ENCODE measurements around the gene TMEM8B.

Gene TMEM8B

GRCh38 chr9:35811381-35812024, 17.5 kb upstream of the TMEM8B start:
- no peak for DNase-seq (ENCODE audit: low read depth)

- peak; percentile 74 for DNase-seq (ENCODE audit: low read depth)
These were observed 16.9 kb upstream of the TMEM8B start, which contains the start of gene SPAG8 for GRCh38 chr9:35812025-35812602. SPAG8 (minus strand) TSS chr9:35812262; CDS start chr9:35812147, 115 bp downstream.

- DNase-seq (ENCODE audit: low read depth), result no peak
These were observed 15.5 kb upstream of the TMEM8B start for GRCh38 chr9:35813434-35814105.

GRCh38 chr9:35814106-35814840, 14.8 kb upstream of the TMEM8B start:
- no peak for DNase-seq (ENCODE audit: low read depth)

GRCh38 chr9:35814841-35815543, 14.0 kb upstream of the TMEM8B start, which contains the start of gene HINT2:
HINT2 (minus strand) TSS chr9:35815042; CDS start chr9:35814979, 63 bp downstream.
- DNase-seq (ENCODE audit: low read depth), result peak; percentile 90

GRCh38 chr9:35816708-35817107, 12.3 kb upstream of the TMEM8B start:
- DNase-seq (ENCODE audit: low read depth), result no peak

- no peak for DNase-seq (ENCODE audit: low read depth)
These were observed 10.7 kb upstream of the TMEM8B start for GRCh38 chr9:35818341-35818740.

- no peak for DNase-seq (ENCODE audit: low read depth)
These were observed 9.0 kb upstream of the TMEM8B start for GRCh38 chr9:35820076-35820475.

GRCh38 chr9:35822926-35823325, 6.1 kb upstream of the TMEM8B start:
- DNase-seq (ENCODE audit: low read depth), result no peak

- no peak for DNase-seq (ENCODE audit: low read depth)
These were observed 2.8 kb upstream of the TMEM8B start for GRCh38 chr9:35826071-35826701.

- no peak for DNase-seq (ENCODE audit: low read depth)
These were observed 1.5 kb upstream of the TMEM8B start for GRCh38 chr9:35827486-35827885.

GRCh38 chr9:35828716-35829083, 328 bp upstream of the TMEM8B start, which contains the start of gene FAM221B:
FAM221B (minus strand) TSS chr9:35828732; CDS start chr9:35826161, 2,571 bp downstream.
- DNase-seq (ENCODE audit: low read depth), result no peak

GRCh38 chr9:35829764-35830096, 702 bp downstream of the TMEM8B start:
- DNase-seq (ENCODE audit: low read depth), result no peak

GRCh38 chr9:35831040-35831439, 2.0 kb downstream of the TMEM8B start:
- DNase-seq (ENCODE audit: low read depth), result no peak

- DNase-seq (ENCODE audit: low read depth), result no peak
These were observed 3.8 kb downstream of the TMEM8B start for GRCh38 chr9:35832814-35833213.

- no peak for DNase-seq (ENCODE audit: low read depth)
These were observed 5.5 kb downstream of the TMEM8B start for GRCh38 chr9:35834260-35835215.

GRCh38 chr9:35835216-35835632, 6.2 kb downstream of the TMEM8B start:
- DNase-seq (ENCODE audit: low read depth), result no peak

- no peak for DNase-seq (ENCODE audit: low read depth)
These were observed 6.7 kb downstream of the TMEM8B start for GRCh38 chr9:35835766-35836165.

- no peak for DNase-seq (ENCODE audit: low read depth)
These were observed 7.6 kb downstream of the TMEM8B start for GRCh38 chr9:35836595-35836994.

GRCh38 chr9:35839926-35840325, 10.9 kb downstream of the TMEM8B start:
- no peak for DNase-seq (ENCODE audit: low read depth)

Data from stimulated activated CD8-positive, alpha-beta memory T cell treated with anti-CD3 and anti-CD28 coated beads, Interleukin-15, amount 100 ng/mL, for 24 hours (primary cell).